Kidney glomerular epithelial cell (primary cell): ENCODE measurements around the gene KIAA1958.
"Not testable (repeated sequence)": the region's sequence is repeated elsewhere in the genome, so short reads cannot be mapped to it uniquely, and the experiment has no call there.

ENCODE experiments used
- DNase-seq: peaks from one replicate; lab custom pipeline; 2025; lab: John Stamatoyannopoulos, UW

KIAA1958 gene

GRCh38 chr9:112664531-112664930, 177.9 kb downstream of the KIAA1958 start:
- DNase-seq: no peak

GRCh38 chr9:112665347-112665746, 178.7 kb downstream of the KIAA1958 start:
- no peak for DNase-seq

DNA sequence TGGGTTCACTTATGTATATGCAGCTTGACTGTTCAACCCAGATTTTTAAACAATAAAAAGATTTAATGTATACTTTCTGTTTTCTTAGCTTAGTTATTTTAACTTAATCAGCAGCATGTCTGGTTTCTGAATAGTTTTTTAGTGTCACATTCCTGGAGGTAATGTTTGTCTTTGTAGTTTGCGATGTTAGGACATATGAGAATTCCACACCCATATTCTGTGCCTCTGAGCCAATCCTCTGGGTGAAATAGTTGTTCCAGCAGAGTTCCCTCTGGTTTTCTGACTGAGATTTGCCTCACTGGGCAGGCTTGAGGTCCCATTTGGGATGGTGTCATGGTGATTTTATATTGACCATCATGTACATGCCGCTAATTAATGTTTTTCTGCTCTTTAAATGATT, 182.7 kb downstream of the KIAA1958 start:
- no peak for DNase-seq

DNA sequence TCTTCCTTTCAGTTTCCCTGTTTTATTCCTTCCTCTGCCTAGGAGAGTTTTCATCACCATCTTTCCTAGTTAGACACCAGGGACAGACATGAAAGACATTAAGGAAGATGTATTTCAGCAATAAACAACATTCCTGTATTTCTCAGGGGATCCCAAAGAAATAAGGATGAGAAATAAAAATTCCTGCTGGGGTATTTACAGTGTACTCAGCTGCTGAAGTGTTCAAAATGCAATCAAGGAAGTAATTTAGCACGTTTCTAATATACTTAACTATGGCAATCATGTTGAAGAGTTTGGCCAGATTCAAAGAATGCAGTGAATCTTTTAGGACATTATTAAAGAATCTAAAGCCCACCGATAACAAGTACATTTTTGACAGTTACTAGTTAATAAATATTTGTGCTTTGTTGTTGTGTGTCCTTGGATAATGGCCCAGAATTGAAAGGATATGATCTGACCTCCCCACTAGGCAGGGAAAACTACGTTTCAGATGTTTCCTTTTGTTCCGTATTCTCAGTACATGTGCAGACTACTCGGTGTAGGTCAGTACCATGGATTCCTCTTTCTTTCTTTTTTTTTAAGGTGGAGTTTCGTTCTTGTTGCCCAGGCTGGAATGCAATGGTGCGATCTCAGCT, 184.5 kb downstream of the KIAA1958 start:
- DNase-seq: no peak

DNA sequence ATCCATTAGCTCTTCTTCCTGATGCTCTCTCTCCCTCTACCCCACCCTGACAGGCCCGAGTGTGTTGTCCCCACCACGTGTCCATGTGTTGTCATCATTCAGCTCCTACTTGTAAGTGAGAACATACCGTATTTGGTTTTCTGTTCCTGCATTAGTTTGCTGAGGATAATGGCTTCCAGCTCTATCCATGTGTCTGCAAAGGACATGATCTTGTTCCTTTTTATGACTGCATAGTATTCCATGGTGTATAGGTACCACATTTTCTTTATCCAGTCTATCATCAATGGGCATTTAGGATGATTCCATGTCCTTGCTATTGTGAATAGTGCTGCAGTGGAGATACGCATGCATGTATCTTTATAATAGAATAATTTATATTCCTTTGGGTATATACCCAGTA, 186.6 kb downstream of the KIAA1958 start:
- DNase-seq: not testable (repeated sequence)

DNA sequence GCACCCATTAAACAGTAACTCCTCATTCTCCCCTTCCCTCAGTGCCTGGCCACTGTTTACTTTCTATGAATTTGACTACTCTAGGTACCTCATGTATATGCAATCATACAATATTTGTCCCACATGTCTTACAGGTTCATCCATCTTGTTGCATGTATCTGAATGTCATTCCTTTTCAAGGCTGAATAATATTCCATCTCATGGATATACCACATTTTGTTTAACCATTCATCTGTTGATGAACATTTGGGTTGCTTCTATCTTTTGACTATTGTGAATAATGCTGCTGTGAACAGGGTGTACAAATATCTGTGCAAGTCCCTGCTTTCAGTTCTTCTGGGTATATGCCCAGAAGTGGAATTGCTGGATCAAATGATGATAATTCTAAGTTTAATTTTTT, 190.4 kb downstream of the KIAA1958 start:
- no peak for DNase-seq

GRCh38 chr9:112680731-112681402, 194.2 kb downstream of the KIAA1958 start:
- DNase-seq: peak; percentile 7

GRCh38 chr9:112689161-112689740, 202.6 kb downstream of the KIAA1958 start:
- DNase-seq: no peak

DNA sequence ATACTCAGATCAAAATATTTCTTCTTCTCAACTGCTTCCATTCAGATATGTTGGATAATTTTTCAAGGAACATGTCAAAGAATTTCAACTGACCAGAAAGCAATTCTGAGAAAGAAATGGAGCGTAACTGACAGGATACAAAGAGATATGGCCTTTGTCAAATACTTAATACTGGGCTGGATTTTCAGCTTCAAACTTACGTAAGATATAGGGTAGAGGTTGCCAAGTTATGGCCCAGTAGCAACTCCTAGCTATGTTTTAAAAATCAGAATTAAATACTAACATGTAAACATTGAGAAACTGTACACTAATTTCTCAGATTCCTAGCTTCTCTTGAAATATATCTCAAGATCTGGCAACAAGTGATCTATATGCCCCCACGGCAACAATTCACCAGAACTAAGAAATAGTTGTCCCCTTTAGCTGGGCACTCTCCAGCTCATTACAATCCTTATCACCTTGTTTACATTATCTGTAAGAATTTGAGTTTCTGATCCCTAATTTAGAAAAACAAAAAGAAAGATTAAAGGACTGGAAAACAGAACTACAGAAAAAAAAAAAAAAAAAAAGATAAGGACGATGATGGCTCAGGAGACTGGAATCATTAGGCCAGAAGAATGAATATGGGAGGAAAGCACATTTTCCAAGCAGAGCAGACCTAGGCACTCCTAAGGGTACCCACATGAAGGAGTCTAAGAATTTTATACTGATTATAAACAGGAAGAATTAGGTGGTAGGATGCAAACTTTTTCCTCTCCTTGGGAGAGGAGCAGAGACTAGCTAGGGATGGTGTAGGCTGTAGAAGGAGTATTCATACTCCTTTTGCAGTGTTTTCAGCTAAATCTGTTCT, 208.3 kb downstream of the KIAA1958 start:
- DNase-seq: no peak

DNA sequence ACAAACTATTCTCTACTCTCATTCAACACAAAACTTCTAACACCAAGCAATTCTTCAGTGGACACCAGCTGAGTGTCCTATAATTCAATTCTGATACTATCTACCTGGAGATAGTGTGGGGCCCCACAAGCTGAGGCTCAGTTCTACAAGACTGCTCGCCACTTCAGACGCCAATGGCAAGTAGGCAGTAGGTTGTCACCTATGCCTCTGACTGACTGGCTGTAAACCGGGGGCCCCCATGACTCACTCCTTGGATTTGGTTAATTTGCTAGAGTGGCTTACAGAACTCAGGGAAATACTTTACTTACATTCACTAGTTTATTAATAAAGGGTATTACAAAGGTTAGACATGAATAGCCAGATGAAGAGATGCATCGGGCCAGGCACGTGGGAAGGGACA, 209.8 kb downstream of the KIAA1958 start:
- no peak for DNase-seq

DNA sequence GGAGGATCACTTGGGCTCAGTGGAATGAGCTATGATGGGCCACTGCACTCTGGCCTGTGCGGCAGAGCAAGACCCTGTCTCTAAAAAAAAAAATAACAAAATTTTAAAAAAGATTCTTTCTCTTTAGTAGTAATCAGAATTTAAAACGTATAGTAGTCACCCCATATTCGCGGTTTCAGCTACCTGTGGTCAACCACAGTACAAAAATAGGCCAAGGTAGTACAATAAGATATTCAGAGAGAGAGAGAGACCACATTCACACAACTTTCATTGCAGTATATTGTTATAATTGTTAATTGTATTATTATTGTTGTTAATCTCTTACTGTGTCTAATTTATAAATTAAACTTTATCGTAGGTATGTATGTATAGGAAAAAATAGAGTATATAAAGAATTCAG, 212.6 kb downstream of the KIAA1958 start:
- no peak for DNase-seq

DNA sequence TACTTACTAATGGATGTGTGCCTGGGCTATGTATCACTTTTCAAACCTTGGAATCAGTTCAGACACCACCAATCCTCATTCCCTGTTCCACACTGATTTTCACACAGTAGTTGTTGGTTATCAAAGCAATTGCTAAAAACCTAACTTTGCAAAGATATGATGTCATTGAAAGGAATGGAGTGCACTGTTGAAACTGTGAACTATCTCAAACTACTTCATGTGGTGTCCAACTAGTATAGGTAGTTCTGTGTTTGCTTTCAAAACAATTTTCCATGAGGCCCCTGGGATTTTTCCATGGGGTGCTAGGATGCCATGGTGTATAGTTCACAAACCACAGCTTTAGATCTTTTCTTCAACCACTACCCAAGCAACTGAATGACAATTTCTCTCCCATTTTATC, 213.5 kb downstream of the KIAA1958 start:
- no peak for DNase-seq

- no peak for DNase-seq
Observed at GRCh38 chr9:112703304-112703703, 216.7 kb downstream of the KIAA1958 start.

- DNase-seq: peak; percentile 33
Observed at GRCh38 chr9:112705768-112706427, 219.3 kb downstream of the KIAA1958 start.

- DNase-seq: no peak
Observed at GRCh38 chr9:112711050-112711689, 224.5 kb downstream of the KIAA1958 start.

GRCh38 chr9:112712678-112713077, 226.1 kb downstream of the KIAA1958 start:
- no peak for DNase-seq

DNA sequence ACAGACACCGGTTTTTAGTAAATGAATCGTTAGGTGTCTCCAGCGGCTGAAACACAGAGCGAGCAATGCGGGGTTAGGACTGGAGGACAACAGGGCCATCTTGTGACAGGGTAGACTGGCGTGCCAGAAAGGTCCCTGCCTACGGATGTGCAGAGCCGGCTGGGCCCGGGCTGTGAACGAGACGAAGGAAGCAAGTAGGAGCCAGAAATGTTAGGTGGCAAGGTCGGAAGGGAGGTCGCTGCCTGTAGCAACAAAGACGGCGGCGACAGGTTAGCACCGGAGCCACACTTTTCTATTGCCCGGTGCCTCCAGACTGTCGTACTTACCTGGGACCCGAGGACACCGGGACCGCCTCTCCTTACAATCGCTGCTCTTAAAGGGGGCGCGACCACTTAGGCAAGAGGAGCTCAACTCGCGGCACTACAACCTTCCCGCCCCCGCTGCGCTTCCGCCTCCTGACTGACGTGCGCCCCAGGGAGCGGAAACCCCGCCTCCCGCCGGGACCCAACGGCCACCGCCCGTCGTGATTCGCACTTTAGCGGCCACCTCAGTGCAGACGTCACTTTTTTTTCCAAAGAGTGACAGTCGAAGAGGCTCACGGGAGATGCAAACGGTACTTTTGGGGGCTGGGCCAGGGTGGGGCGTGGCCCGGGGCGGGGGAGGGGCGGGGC, 231.2 kb downstream of the KIAA1958 start, which contains the start of gene INIP:
TSS of gene INIP (minus strand) at position 457 of the 671 bp plus-strand sequence. CDS start 1,632 bp downstream, outside the sequence.
- peak; percentile 85 for DNase-seq
